Measurements from ENCODE around the gene FMN2.

Gene FMN2

DNA sequence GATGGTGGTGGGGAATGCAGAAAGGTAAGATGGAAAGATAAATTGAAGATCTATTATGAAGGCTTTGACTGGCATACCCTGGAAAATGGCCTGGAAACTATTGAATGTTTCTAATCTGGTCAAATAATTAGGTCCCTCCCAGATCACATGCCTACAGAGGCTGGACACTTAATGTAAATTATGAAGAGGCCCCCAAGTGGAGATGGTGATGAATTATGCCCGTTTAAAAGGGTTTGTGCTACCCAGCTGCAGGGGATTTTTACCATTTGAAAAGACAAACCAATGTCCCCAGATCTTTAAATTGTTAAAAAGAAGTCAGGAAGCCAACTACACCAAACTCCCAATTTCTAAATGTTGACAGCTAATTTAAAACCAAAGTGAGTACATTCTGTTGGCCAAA, 35.7 kb upstream of the FMN2 start:
- Histone ChIP-seq H3K4ac (ENCODE audit: low read depth, low read length) (no peak overlapping the region), H3K14ac (ENCODE audit: low read length) (no peak overlapping the region), H2BK120ac (ENCODE audit: insufficient read depth, low read length, poor library complexity) (no peak overlapping the region), H3K4me2 (ENCODE audit: low read length) (no peak overlapping the region), H3K27me3 (ENCODE audit: insufficient read depth, low read length) (no peaks in the 10 kb centered on the region), H4K8ac (ENCODE audit: low read depth, low read length) (no peak overlapping the region), H4K12ac (ENCODE audit: low read depth, low read length) (no peak overlapping the region), H2AFZ (ENCODE audit: insufficient read depth, low read length, poor library complexity) (no peak overlapping the region), H3K9me3 (ENCODE audit: insufficient read depth, low read depth, low read length) (no peaks in the 10 kb centered on the region), H3K4me1 (ENCODE audit: control insufficient read depth in 1 of 2, insufficient read depth in 2 of 2, low read length in 2 of 2) (no peaks in the 10 kb centered on the region), H3K18ac (ENCODE audit: low read length) (no peak overlapping the region), H3K4me3 (ENCODE audit: low read depth, low read length) (no peak overlapping the region), H3K79me1 (ENCODE audit: low read length) (no peaks in the 10 kb centered on the region), H2BK5ac (ENCODE audit: low read depth, low read length, poor library complexity) (no peak overlapping the region), H3K23ac (ENCODE audit: low read length) (no peak overlapping the region), H4K91ac (ENCODE audit: low read depth, low read length) (no peak overlapping the region), H3K27ac (ENCODE audit: low read depth, low read length) (no peak overlapping the region), H3K79me2 (ENCODE audit: control insufficient read depth, insufficient read depth, low read length, poor library complexity) (no peaks in the 10 kb centered on the region), H2BK12ac (ENCODE audit: low read length) (no peak overlapping the region), H3K9ac (ENCODE audit: low read length) (no peak overlapping the region), H2AK5ac (ENCODE audit: low read length) (no peak overlapping the region), H3K36me3 (ENCODE audit: control insufficient read depth in 1 of 2, insufficient read depth in 2 of 2, low read length in 2 of 2) (no peaks in the 10 kb centered on the region)
- WGBS (ENCODE audit: extremely low coverage, insufficient coverage, insufficient read length) = no CpG with 5 or more reads among the region's 1 CpG
- no peak for DNase-seq

DNA sequence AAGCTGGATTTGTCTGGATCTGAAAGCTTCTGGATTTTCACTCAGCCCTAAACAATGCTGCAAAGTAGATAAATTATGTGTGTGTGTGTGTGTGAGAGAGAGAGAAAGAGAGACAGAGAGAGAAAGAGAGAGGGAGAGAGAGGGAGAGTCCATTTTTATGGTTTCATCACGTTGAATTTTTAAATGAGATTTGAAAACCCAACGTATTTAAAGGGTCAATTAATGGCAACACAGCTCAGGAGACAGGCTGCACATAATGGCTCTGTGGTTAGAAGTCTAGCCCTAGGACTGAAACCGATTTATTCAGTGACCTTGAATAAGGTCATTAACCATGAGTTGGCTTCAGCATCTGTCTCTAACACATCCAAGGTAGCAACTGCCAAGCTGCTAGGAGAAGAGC, 35.3 kb upstream of the FMN2 start:
- H2BK120ac ChIP-seq (ENCODE audit: insufficient read depth, low read length, poor library complexity) = no peak overlapping the region
- H2BK5ac ChIP-seq (ENCODE audit: low read depth, low read length, poor library complexity) = no peak overlapping the region
- no peaks in the 10 kb centered on the region for H3K36me3 ChIP-seq (ENCODE audit: control insufficient read depth in 1 of 2, insufficient read depth in 2 of 2, low read length in 2 of 2)
- no peak overlapping the region for H4K8ac ChIP-seq (ENCODE audit: low read depth, low read length)
- H3K4ac ChIP-seq (ENCODE audit: low read depth, low read length) = no peak overlapping the region
- no peaks in the 10 kb centered on the region for H3K79me2 ChIP-seq (ENCODE audit: control insufficient read depth, insufficient read depth, low read length, poor library complexity)
- H3K4me2 ChIP-seq (ENCODE audit: low read length) = no peak overlapping the region
- no peak overlapping the region for H3K18ac ChIP-seq (ENCODE audit: low read length)
- no CpG with 5 or more reads among the region's 3 CpGs for WGBS (ENCODE audit: extremely low coverage, insufficient coverage, insufficient read length)
- H3K79me1 ChIP-seq (ENCODE audit: low read length) = no peaks in the 10 kb centered on the region
- H4K12ac ChIP-seq (ENCODE audit: low read depth, low read length) = no peak overlapping the region
- no peak overlapping the region for H4K91ac ChIP-seq (ENCODE audit: low read depth, low read length)
- H2BK12ac ChIP-seq (ENCODE audit: low read length) = no peak overlapping the region
- H3K14ac ChIP-seq (ENCODE audit: low read length) = no peak overlapping the region
- H2AK5ac ChIP-seq (ENCODE audit: low read length) = no peak overlapping the region
- H3K4me1 ChIP-seq (ENCODE audit: control insufficient read depth in 1 of 2, insufficient read depth in 2 of 2, low read length in 2 of 2) = no peaks in the 10 kb centered on the region
- no peak for DNase-seq
- no peaks in the 10 kb centered on the region for H3K9me3 ChIP-seq (ENCODE audit: insufficient read depth, low read depth, low read length)
- H3K23ac ChIP-seq (ENCODE audit: low read length) = no peak overlapping the region
- no peak overlapping the region for H2AFZ ChIP-seq (ENCODE audit: insufficient read depth, low read length, poor library complexity)
- H3K9ac ChIP-seq (ENCODE audit: low read length) = no peak overlapping the region
- H3K4me3 ChIP-seq (ENCODE audit: low read depth, low read length) = no peak overlapping the region
- H3K27me3 ChIP-seq (ENCODE audit: insufficient read depth, low read length) = no peaks in the 10 kb centered on the region
- no peak overlapping the region for H3K27ac ChIP-seq (ENCODE audit: low read depth, low read length)

DNA sequence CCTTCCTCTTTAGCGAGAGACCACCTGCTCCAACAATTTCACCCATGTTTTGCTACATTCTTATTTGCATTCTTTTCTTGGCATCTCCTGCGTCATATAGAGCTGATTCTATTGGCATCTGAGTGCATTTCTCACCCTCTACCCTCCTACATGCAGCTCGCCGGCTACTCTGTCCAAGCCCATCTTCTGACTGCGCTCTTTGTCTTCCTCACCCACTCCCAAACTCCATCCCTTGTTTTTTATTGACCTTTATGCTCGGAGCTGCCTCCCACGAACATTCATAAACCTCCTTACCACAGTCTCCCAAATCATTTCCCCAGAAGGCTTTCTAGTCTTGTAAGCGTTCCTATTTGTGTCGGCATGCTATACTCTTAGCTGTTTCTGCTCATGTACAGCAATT, 33.6 kb upstream of the FMN2 start:
- Histone ChIP-seq H2AK5ac (ENCODE audit: low read length) (no peak overlapping the region), H3K27ac (ENCODE audit: low read depth, low read length) (no peak overlapping the region), H2AFZ (ENCODE audit: insufficient read depth, low read length, poor library complexity) (no peak overlapping the region), H3K79me2 (ENCODE audit: control insufficient read depth, insufficient read depth, low read length, poor library complexity) (no peaks in the 10 kb centered on the region), H3K4ac (ENCODE audit: low read depth, low read length) (no peak overlapping the region), H3K4me1 (ENCODE audit: control insufficient read depth in 1 of 2, insufficient read depth in 2 of 2, low read length in 2 of 2) (no peaks in the 10 kb centered on the region), H2BK120ac (ENCODE audit: insufficient read depth, low read length, poor library complexity) (no peak overlapping the region), H4K12ac (ENCODE audit: low read depth, low read length) (no peak overlapping the region), H3K79me1 (ENCODE audit: low read length) (no peaks in the 10 kb centered on the region), H3K4me3 (ENCODE audit: low read depth, low read length) (no peak overlapping the region), H4K91ac (ENCODE audit: low read depth, low read length) (no peak overlapping the region), H3K4me2 (ENCODE audit: low read length) (no peak overlapping the region), H3K36me3 (ENCODE audit: control insufficient read depth in 1 of 2, insufficient read depth in 2 of 2, low read length in 2 of 2) (no peaks in the 10 kb centered on the region), H3K18ac (ENCODE audit: low read length) (no peak overlapping the region), H2BK12ac (ENCODE audit: low read length) (no peak overlapping the region), H3K14ac (ENCODE audit: low read length) (no peak overlapping the region), H3K9me3 (ENCODE audit: insufficient read depth, low read depth, low read length) (no peaks in the 10 kb centered on the region), H2BK5ac (ENCODE audit: low read depth, low read length, poor library complexity) (no peak overlapping the region), H3K23ac (ENCODE audit: low read length) (no peak overlapping the region), H3K27me3 (ENCODE audit: insufficient read depth, low read length) (no peaks in the 10 kb centered on the region), H4K8ac (ENCODE audit: low read depth, low read length) (no peak overlapping the region), H3K9ac (ENCODE audit: low read length) (no peak overlapping the region)
- no peak for DNase-seq
- no CpG with 5 or more reads among the region's 9 CpGs for WGBS (ENCODE audit: extremely low coverage, insufficient coverage, insufficient read length)

GRCh38 chr1:240068961-240069360, 22.7 kb upstream of the FMN2 start:
- Histone ChIP-seq H3K79me2 (ENCODE audit: control insufficient read depth, insufficient read depth, low read length, poor library complexity) (no peaks in the 10 kb centered on the region), H3K27ac (ENCODE audit: low read depth, low read length) (no peak overlapping the region), H3K4me3 (ENCODE audit: low read depth, low read length) (no peak overlapping the region), H2AFZ (ENCODE audit: insufficient read depth, low read length, poor library complexity) (no peak overlapping the region), H2BK120ac (ENCODE audit: insufficient read depth, low read length, poor library complexity) (no peak overlapping the region), H3K4me1 (ENCODE audit: control insufficient read depth in 1 of 2, insufficient read depth in 2 of 2, low read length in 2 of 2) (no peaks in the 10 kb centered on the region), H3K9me3 (ENCODE audit: insufficient read depth, low read depth, low read length) (no peaks in the 10 kb centered on the region), H3K27me3 (ENCODE audit: insufficient read depth, low read length) (no peaks in the 10 kb centered on the region), H3K18ac (ENCODE audit: low read length) (no peak overlapping the region), H3K79me1 (ENCODE audit: low read length) (no peaks in the 10 kb centered on the region), H3K14ac (ENCODE audit: low read length) (no peak overlapping the region), H2BK12ac (ENCODE audit: low read length) (no peak overlapping the region), H3K4ac (ENCODE audit: low read depth, low read length) (no peak overlapping the region), H4K12ac (ENCODE audit: low read depth, low read length) (no peak overlapping the region), H4K91ac (ENCODE audit: low read depth, low read length) (no peak overlapping the region), H3K4me2 (ENCODE audit: low read length) (no peak overlapping the region), H2AK5ac (ENCODE audit: low read length) (no peak overlapping the region), H2BK5ac (ENCODE audit: low read depth, low read length, poor library complexity) (no peak overlapping the region), H3K36me3 (ENCODE audit: control insufficient read depth in 1 of 2, insufficient read depth in 2 of 2, low read length in 2 of 2) (no peaks in the 10 kb centered on the region), H4K8ac (ENCODE audit: low read depth, low read length) (no peak overlapping the region), H3K23ac (ENCODE audit: low read length) (no peak overlapping the region), H3K9ac (ENCODE audit: low read length) (no peak overlapping the region)
- DNase-seq = no peak
- no CpG with 5 or more reads among the region's 7 CpGs for WGBS (ENCODE audit: extremely low coverage, insufficient coverage, insufficient read length)

DNA sequence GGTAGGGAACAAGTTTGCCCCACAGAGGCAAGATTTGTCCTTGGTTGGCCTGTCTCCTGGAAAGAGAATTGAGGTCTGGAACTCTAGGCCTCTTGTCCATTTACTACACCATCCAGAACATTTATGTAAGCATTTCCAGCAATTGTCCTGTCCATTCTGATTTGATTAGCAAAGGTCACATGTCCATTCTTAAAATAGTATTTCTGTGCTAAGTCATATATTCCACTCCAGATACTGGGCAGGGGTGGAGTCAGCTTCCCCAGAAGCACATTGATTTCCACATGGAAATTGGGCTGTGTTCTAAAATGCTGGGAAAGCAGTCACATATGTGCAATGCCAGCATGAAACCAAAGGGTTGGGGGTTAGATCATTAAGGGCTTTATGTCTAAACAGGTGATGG, 21.5 kb upstream of the FMN2 start:
- Histone ChIP-seq H3K4ac (ENCODE audit: low read depth, low read length) (no peak overlapping the region), H3K4me1 (ENCODE audit: control insufficient read depth in 1 of 2, insufficient read depth in 2 of 2, low read length in 2 of 2) (no peaks in the 10 kb centered on the region), H2BK120ac (ENCODE audit: insufficient read depth, low read length, poor library complexity) (no peak overlapping the region), H3K9ac (ENCODE audit: low read length) (no peak overlapping the region), H3K27ac (ENCODE audit: low read depth, low read length) (no peak overlapping the region), H3K9me3 (ENCODE audit: insufficient read depth, low read depth, low read length) (no peaks in the 10 kb centered on the region), H3K79me2 (ENCODE audit: control insufficient read depth, insufficient read depth, low read length, poor library complexity) (no peaks in the 10 kb centered on the region), H2BK5ac (ENCODE audit: low read depth, low read length, poor library complexity) (no peak overlapping the region), H4K12ac (ENCODE audit: low read depth, low read length) (no peak overlapping the region), H3K18ac (ENCODE audit: low read length) (no peak overlapping the region), H4K8ac (ENCODE audit: low read depth, low read length) (no peak overlapping the region), H3K23ac (ENCODE audit: low read length) (no peak overlapping the region), H3K4me2 (ENCODE audit: low read length) (no peak overlapping the region), H2BK12ac (ENCODE audit: low read length) (no peak overlapping the region), H3K36me3 (ENCODE audit: control insufficient read depth in 1 of 2, insufficient read depth in 2 of 2, low read length in 2 of 2) (no peaks in the 10 kb centered on the region), H2AK5ac (ENCODE audit: low read length) (no peak overlapping the region), H3K4me3 (ENCODE audit: low read depth, low read length) (no peak overlapping the region), H2AFZ (ENCODE audit: insufficient read depth, low read length, poor library complexity) (no peak overlapping the region), H3K27me3 (ENCODE audit: insufficient read depth, low read length) (no peaks in the 10 kb centered on the region), H4K91ac (ENCODE audit: low read depth, low read length) (no peak overlapping the region), H3K79me1 (ENCODE audit: low read length) (no peaks in the 10 kb centered on the region), H3K14ac (ENCODE audit: low read length) (no peak overlapping the region)
- DNase-seq = no peak

All from trophoblast cell (in vitro differentiated cells and primary cell).